Muscle of back (tissue), 11 donors: ENCODE measurements around the gene NISCH. TPM values are rescaled to one million over a fixed set of nuclear protein-coding genes. Genes with fewer than 3 reads are reported as not detected.

Experiments
- DNase-seq, 3 donors: peaks; one replicate each; pipeline versions ENCODE4 v3.0.0 to v3.0.0-alpha.2; 2013
- polyA plus RNA-seq, 10 donors: library from polyadenylated mRNA; unstranded; fragments of 120-200 nt; gene quantifications; one replicate each; pipeline ENCODE4 v1.2.1, GENCODE V29; 2013; ENCODE audit not compliant: insufficient read length in 10 of 10

The NISCH gene
- polyA plus RNA-seq, 10 donors: 54.2 to 96.6 (median 64.4) TPM

GRCh38 chr3:52470920-52471319, 15.5 kb downstream of the NISCH start:
- no peak for DNase-seq

DNA sequence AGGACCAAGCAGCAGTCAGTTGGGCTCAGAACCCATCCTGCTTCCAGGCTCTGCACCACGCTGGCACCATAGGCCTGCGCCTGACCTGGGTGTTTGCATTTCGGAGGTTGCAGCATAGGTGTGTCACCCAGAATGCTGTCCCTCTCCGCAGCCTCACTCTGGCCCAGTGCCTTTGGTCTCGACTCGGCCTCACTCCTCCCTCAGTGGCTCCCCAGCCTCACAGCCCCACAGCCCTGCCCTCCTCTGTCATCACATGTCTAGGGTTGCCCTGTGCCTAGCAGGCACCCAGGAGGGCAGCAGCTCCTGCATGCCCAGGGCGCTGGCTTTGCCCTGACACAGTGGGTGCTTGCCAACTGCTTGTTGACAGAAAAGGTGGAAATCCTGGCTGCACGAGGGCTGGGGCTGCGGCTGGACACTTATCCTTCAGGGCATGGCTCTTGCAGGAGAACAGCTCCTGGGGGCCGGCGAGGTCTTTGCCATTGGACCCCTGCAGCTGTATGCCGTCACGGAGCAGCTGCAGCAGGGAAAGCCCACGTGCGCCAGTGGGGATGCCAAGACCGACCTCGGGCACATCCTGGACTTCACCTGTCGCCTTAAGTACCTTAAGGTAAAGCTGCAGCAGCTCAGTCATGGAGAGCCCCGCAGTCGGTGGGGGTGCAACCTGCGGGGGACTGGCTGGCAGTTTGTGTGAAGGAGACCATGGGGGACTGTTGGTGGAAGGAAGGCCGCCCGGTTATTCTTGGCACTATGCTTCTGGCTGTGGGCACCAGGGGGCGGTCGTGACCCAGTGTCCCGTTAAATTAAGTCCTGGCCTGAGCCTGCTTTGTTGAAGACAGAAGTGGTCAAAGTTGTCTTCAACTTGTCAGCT, 16.2 kb downstream of the NISCH start:
- DNase-seq: peak in 1 of 3 donors; percentile 61

- no peak for DNase-seq
These were observed 17.0 kb downstream of the NISCH start for GRCh38 chr3:52472239-52473000.

- no peak for DNase-seq
These were observed 17.6 kb downstream of the NISCH start for GRCh38 chr3:52473026-52473425.

DNA sequence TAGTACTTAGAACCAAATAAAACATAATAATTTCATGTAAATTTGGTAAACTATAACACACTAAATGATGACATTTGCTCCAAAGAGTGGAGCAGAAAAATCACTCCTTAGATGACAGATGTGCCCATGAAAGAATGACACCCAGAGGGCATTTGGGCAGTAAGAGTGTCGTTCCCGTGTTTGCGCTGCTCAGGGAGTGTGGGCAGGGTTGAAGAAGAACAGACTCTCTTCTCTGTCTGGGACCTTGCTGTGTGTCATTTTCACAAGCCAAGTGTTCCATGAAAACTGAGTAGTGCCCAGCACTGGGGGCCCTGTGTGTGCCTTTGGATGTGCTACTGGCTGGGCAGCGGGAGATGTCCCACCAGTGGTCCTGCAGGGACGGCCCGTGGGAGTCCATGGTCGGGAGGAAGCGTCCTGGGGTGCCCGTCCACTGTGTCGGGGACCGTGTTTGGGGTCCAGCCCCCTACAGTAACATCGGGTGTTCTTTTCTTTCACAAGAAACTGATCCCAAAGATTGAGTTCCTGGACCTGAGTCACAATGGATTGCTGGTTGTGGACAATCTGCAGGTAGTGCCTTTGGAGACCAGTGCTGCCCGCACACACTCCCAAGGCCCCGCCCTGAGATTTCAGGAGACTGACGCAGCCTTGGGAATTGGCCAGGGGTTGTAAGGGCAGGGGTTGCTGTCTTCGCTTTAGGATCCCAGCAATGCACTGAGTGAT, 21.8 kb downstream of the NISCH start:
- no peak for DNase-seq

DNA sequence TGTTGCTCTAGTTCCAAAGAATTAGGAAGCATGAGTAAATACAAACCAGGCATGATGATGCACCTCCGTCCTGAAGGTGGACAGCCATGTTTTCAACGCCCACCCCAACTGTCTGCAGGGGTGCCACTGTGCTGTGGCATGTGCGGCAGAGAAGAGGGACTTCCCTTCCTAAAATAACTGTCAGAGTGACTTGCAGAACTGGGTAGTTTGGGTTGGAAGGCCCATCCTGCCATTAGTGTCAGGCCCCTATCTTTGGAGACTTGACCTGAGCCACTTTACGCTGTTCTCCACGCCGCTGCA, 22.3 kb downstream of the NISCH start:
- no peak for DNase-seq

DNA sequence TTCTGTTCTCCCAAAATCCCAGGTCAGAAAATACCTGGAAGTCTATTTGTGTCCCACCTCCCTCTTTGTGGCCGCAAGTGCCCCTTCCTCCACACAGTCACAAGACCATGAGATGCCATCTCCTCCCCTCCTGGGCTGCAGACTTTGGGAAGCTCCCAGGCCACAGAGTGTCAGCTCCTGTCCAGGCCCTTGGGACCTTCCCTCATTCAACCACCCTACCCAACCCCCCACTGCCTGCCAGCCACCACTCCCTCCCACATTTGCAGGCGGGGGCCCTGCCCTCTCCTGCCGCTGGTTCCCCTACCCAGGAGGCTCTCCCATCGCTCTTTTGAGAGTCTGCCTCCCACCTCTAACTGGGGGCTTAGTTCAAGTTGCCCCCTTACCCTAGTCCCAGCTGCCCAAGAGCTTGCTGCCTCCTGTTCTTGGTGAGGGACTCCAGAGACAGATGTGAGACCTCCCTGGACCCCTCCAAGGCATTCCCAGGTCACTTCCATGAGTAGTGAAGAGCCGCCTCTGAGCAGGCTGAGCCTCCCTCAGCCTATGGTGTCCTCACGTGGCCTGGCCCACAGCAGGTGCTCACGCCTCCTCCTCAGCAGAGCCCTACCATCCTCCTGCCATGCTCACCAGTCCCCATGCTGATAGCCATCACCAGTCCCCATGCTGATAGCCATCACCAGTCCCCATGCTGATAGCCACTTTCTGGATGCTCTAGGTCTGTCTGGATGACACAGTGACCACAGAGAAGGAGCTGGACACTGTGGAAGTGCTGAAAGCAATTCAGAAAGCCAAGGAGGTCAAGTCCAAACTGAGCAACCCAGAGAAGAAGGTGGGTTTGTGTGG, 23.9 kb downstream of the NISCH start:
- no peak for DNase-seq

DNA sequence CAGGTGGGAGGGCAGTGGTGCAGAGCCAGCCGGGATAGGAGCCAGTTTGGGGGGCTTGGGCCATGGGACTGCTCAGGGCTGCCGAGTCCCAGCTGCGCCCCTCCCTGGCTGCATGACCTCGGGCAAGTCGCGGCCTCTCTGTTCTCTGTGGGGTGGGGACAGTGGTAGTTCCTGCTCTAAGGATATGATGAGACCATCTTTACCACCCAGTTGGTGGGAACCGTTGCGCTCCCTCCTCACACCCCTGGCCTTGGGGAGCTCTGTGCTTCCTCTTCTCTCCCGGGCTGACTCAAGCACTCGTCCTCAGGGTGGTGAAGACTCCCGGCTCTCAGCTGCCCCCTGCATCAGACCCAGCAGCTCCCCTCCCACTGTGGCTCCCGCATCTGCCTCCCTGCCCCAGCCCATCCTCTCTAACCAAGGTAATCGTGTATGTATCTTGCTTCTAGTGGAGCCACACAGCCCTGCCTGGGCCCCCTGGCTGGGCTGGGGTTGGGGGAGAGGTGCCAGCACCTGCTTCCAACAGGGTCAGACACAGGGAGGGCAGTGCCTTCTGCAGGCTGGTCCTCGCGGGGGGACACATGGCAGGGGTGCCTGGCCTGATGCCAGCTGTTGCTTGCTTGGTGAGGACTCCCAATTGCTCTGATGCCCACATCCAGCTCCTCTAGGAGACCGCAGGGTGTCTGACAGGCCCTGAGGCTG, 24.6 kb downstream of the NISCH start:
- no peak for DNase-seq

DNA sequence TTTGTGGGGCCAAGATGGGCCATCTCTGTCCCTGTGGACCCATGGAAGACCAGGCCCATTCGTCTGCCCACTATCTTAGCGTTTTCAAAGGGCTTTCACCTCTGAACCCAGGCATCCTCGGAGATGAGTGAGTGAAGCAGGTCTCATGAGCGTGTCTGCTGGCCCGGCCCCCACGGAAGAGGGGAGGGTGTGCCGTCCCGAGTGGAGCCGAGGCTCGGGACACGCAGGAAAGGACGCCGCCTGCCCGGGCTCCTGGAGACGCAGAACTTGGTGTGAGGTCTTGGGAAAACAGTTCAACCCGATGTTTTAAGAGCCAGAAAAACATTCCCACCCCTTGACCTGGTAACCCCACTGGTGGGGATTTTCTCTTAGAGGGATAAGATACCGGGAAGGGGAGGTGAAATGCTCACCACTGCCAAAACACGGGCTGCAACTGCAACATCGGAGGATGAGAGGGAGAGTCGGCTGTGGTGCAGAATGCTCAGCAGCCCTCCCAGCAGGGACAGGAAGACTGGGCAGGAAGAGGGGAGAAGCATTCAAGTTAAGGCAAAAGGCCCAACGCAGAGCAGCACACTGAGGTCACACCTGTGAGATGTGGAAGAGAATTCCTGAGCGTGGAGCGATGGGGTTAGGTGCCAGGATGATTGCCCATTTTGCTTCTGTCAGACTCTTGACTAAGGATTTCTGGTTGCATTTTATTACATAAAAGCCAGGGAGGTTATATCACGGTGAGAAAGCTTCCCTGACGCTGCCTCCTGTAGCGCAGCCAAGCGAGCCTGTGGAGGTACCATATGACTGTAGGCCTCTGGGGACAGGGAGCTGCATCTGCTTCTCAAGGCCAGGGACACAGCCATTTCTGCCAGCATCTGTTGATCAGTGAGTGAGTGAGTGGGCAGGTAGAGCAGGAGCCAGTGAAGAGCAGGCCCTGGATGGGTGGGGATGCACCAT, 25.6 kb downstream of the NISCH start:
- no peak for DNase-seq

GRCh38 chr3:52481819-52482521, 26.6 kb downstream of the NISCH start:
- no peak for DNase-seq

DNA sequence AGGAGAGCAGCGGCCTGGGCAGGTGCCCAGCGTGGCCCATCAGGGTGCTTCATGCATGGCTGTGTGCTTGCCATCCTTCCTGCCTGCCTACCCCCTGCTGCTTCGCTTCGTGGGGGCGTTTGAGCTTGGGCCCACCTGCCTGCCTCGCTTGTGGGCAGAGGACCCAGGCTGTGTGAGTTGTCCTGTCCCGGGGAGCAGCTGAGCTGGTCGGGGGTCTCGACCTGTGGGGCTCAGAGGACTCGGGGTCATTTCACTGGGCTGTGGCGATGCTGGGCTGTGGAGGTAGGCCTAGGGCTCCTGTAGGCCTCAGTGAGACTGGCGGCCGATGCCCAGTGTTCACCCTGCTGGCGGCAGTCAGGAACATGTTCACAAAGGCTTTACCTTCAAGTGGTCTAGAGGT, 27.7 kb downstream of the NISCH start:
- no peak for DNase-seq

- DNase-seq: peak in 1 of 3 donors; percentile 54
These were observed 28.4 kb downstream of the NISCH start for GRCh38 chr3:52483577-52484381.

GRCh38 chr3:52484680-52485461, 29.5 kb downstream of the NISCH start:
- no peak for DNase-seq

DNA sequence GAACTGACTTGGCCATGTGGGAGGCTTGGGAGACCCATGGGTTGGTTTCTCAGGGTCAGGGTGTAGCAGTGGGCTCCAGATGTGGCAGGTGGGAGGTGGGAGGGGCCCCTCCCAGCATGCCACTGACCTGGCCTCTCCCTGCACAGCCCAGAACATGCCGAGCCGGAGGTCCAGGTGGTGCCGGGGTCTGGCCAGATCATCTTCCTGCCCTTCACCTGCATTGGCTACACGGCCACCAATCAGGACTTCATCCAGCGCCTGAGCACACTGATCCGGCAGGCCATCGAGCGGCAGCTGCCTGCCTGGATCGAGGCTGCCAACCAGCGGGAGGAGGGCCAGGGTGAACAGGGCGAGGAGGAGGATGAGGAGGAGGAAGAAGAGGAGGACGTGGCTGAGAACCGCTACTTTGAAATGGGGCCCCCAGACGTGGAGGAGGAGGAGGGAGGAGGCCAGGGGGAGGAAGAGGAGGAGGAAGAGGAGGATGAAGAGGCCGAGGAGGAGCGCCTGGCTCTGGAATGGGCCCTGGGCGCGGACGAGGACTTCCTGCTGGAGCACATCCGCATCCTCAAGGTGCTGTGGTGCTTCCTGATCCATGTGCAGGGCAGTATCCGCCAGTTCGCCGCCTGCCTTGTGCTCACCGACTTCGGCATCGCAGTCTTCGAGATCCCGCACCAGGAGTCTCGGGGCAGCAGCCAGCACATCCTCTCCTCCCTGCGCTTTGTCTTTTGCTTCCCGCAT, 31.8 kb downstream of the NISCH start:
- no peak for DNase-seq

- DNase-seq: no peak
These were observed 32.6 kb downstream of the NISCH start for GRCh38 chr3:52487788-52488691.

- DNase-seq: no peak
These were observed 33.3 kb downstream of the NISCH start for GRCh38 chr3:52488746-52489145.
